NCI-H460 (cell line): ENCODE measurements around the gene PEX1. TPM values are rescaled to one million over a fixed set of nuclear protein-coding genes. Genes with fewer than 3 reads are reported as not detected.
"Not testable (repeated sequence)": the region's sequence is repeated elsewhere in the genome, so short reads cannot be mapped to it uniquely, and the experiment has no call there.

ENCODE experiments used
- DNase-seq: peaks from one replicate; pipeline ENCODE4 v3.0.0-alpha.2; 2016; ENCODE audit warnings: low read depth; ENCODE audit errors: extremely low read depth
- total RNA-seq: library from RNA; depleted of rRNA; stranded (reverse); fragments of >200 nt; shearing (Covaris generic); gene quantifications from 2 replicates; pipeline ENCODE4 v1.2.3, GENCODE V29; 2014

The PEX1 gene
- total RNA-seq, 1 experiment from 2014 or later, result 19.8 TPM

DNA sequence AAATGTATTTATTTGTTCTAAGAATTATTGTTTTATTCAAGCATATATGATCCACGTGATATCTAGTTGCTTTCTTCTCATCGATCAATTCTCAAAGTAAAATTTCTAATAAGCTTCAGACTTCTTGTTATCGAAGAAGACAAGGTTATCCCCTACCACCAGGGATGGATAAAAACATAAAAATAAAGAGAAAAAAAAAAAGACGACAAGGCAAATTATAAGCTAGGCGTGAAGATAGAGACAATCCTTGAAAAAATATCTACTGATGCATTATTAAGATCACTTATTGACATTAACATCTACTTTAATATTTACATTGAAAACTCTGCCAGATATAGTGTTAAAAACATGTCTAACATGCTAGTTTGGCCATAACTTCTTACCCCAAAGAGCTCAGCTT is 19.4 kb downstream of the PEX1 start:
- no peak for DNase-seq

GRCh38 chr7:92506363-92506762 is 22.0 kb downstream of the PEX1 start:
- no peak for DNase-seq

DNA sequence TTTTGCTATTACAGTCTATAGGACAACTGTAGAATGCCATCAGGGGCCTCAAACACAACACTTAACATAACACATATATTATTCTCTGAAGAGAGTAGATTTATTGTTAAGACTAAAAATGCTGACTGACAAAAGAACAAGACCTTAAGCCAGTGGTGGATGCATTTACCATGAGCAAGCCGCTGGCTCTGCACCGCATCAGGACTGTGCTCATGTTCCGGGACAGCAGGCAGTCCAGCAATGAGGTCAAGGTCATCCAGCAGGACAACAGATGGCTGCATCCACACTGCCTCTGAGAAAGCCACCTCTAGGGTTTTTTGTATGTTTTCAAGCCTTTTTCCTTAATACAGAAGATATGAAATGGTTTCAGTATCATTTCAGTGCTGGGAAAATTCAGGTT is 23.8 kb downstream of the PEX1 start:
- DNase-seq, result no peak

DNA sequence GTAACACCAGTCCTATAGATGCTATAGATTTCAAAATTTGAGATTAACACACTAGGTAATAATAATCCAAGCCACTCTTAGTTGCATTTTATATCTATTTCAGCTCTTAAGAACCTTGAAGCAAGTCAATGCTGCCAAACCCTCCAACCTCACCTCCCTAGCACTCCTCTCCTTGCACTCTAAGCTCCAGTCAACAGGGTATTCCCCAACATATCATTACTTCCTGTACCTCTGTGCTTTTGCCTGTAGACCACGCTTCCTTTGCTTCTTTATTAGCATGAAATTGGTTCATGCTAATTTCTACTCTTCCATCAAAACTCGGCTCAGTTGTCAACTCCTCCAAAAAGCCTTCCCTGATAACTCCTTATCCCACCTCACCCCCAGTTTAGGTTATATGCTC is 24.6 kb downstream of the PEX1 start:
- DNase-seq, result no peak

DNA sequence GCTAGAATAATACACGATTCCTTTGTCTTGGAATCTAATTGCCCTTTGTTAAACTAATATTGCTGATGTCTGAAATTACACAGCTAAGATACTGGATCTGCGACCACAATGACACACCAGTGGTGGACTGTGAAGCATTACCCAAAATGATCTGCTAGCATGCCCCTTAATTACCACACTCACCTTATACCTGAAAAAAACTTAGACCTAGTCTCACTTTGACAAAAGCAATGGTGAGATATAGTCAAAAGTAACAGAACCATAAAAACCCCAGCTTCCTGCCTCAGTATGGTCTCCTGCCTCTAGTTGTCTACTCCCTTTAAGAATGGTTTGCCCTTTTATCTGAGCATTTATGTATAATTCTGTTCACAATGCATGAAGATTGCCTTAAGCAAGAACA is 29.8 kb downstream of the PEX1 start:
- no peak for DNase-seq

GRCh38 chr7:92496876-92497275 is 31.4 kb downstream of the PEX1 start:
- DNase-seq, result no peak

DNA sequence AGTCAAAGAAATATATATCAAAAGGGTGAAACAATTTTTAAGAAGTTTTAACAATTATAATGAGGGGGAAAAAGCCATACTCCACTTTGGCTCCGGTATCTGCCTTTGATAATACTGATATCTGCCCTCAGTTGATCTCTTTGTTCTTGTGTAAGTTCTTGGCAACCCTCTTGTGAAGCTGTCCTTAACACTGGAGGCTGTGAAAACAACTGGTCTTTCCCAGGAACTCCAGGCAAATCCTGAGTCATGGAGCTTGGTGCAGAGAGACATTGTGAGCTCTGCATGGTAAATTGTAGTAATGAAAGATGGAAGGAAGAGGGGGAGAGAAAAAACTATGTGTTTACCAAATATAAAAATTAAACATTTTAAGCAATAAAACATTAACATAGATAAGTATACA is 38.7 kb downstream of the PEX1 start:
- DNase-seq, result no peak

DNA sequence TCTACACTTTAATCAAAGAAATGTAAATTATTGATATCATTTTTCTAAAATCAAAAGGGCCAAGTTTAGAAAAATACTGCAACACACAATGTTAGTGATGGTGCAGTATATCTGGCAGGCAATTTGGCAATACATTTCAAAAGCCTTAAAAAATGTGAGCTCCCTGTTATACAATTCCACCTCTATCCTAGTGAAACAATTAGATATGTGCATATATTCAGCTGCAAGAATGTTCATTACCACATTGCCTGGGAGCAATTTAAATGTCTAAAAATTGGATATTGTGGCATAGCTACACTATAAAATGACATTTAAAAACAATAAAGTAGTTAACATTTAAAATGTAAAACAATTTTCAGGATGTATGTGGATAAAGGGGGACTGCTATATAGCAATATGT is 40.5 kb downstream of the PEX1 start:
- no peak for DNase-seq

GRCh38 chr7:92485974-92486373 is 42.3 kb downstream of the PEX1 start:
- no peak for DNase-seq

- DNase-seq, result no peak
Observed at GRCh38 chr7:92485267-92485892, 42.9 kb downstream of the PEX1 start.

GRCh38 chr7:92484226-92484625 is 44.1 kb downstream of the PEX1 start:
- not testable (repeated sequence) for DNase-seq

- DNase-seq, result not testable (repeated sequence)
Observed at GRCh38 chr7:92483624-92484023, 44.7 kb downstream of the PEX1 start.

DNA sequence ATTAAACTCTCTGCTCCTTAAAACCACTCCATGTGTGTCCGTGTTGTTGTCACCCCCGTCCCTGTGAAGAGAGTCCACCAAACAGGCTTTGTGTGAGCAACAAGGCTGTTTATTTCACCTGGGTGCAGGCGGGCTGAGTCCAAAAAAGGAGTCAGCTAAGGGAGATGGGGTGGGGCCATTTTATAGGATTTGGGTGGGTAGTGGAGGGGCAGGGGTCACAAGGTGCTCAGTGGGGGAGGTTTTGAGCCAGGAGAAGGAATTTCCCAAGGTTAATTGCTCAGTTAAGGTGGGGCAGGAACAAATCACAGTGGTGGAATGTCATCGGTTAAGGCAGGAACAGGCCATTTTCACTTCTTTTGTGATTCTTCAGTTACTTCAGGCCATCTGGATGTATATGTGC is 49.2 kb downstream of the PEX1 start:
- DNase-seq, result not testable (repeated sequence)

DNA sequence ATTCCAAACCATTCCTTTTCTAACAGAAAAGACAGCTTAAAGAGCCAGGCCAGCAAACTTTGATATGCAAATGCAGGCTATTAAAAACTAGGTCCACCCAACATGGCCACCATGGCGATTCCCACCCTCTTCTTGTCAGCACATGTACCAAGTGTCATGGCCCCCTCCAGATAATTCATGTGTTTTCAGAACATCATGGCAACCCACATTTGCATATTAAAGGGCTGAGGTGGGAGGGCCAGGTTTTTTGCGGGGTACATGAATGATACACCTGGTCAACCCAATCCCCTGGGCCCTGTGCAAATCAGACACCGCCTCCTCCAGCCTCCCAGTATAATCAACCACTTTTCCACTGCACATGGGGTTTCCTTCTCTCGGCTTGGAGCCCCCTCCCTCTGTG is 49.6 kb downstream of the PEX1 start:
- no peak for DNase-seq

DNA sequence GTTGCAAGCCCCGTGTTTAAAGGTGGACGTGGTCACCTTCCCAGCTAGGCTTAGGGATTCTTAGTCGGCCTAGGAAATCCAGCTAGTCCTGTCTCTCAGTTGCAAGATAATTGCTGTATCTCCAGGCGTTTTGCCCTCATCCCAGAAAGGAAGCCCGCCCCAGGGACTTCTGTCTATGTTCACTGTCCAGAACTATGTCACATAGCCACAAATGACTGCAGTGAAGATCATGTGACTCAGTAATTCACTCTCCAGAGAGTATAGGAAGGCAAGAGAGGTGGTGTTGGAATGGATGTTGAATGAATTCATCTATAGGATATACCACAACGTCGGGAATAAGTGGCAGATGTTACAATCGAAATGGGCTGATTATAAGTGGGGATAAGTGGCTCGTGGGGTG is 50.2 kb downstream of the PEX1 start:
- DNase-seq, result no peak

GRCh38 chr7:92477681-92478080 is 50.6 kb downstream of the PEX1 start, which contains the start of gene ERVW-1:
Gene ERVW-1, minus strand, starts transcription at chr7:92477946. Its CDS starts 7,565 bp downstream, at chr7:92470381.
- not testable (repeated sequence) for DNase-seq

- DNase-seq, result not testable (repeated sequence)
Observed at GRCh38 chr7:92475851-92476590, 52.3 kb downstream of the PEX1 start.

GRCh38 chr7:92475261-92475770 is 53.0 kb downstream of the PEX1 start:
- DNase-seq, result not testable (repeated sequence)

DNA sequence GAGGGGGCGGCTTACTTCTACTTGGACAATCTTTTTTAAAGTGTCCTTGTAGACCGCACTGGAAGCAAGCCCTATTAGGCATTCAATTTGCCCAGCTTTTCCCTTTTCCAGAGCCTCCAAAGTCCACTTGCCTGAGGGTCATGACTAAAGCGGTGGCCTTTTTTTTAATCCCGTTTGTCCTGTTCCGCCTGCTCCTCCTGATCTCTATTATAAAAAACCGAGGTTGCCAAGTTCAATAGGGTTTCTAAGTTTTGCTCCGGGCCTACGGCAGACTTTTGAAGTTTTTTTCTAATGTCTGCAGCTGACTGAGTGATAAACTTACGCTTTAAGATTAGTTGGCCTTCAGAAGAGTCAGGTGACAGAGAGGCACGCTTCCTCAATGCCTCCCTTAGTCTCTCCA is 54.3 kb downstream of the PEX1 start:
- DNase-seq, result not testable (repeated sequence)

GRCh38 chr7:92468589-92468988 is 59.7 kb downstream of the PEX1 start:
- not testable (repeated sequence) for DNase-seq

GRCh38 chr7:92466682-92467081 is 61.6 kb downstream of the PEX1 start:
- no peak for DNase-seq

- no peak for DNase-seq
Observed at GRCh38 chr7:92464515-92464914, 63.8 kb downstream of the PEX1 start.
